IMR-90 (cell line): ENCODE measurements around the gene ARHGEF26. TPM values are rescaled to one million over a fixed set of nuclear protein-coding genes. Genes with fewer than 3 reads are reported as not detected.
A peak's percentile ranks its signal among the peaks of the same experiment; 100 is the strongest.

ENCODE experiments used
- ATAC-seq: fragments of 200-7000 bp; cut with Tn5 transposase; 2 replicates; pipeline ENCODE4 v1.9.1; 2020; ENCODE audit warnings: low read depth, mild to moderate bottlenecking, moderate library complexity
- BruUV-seq: library from RNA; stranded (reverse); fragments of 400-500 nt; replicated peaks from 2 replicates; lab custom pipeline; 2021; lab: Mats Ljungman, UMichigan
- CTCF ChIA-PET: fragments of 300-600 bp; formaldehyde crosslinking; extraction: SDS; loops from one replicate; lab custom pipeline; 2021; ENCODE audit warnings: antibody characterized with exemption; lab: Yijun Ruan, JAX
- POLR2A ChIA-PET: fragments of 300-600 bp; sonication (Branson Sonifier 250); formaldehyde crosslinking; loops from one replicate; lab custom pipeline; 2022; ENCODE audit warnings: antibody characterized with exemption; ENCODE audit not compliant: unreplicated experiment; lab: Charles Lee
- DNase-seq: peaks from one replicate; pipeline ENCODE4 v3.0.0; 2013
- H2AFZ ChIP-seq: replicated peaks from 2 replicates; pipeline ENCODE3; 2013; ENCODE audit warnings: low read length, mild to moderate bottlenecking; ENCODE audit not compliant: poor library complexity
- H2AK5ac ChIP-seq: 2 replicates; pipeline ENCODE4 v1.6.1; 2013; ENCODE audit warnings: low read depth, low read length, inconsistent platforms
- H2AK9ac ChIP-seq: replicated peaks from 2 replicates; pipeline ENCODE3; 2013; ENCODE audit warnings: mild to moderate bottlenecking, low read depth, low read length, moderate library complexity; ENCODE audit not compliant: poor library complexity
- H2BK120ac ChIP-seq: 2 replicates; pipeline ENCODE4 v1.6.1; 2013; ENCODE audit warnings: low read depth, low read length, inconsistent platforms
- H2BK15ac ChIP-seq: 3 replicates; pipeline ENCODE4 v1.6.1; 2013; ENCODE audit warnings: low read depth, low read length, inconsistent platforms
- H2BK20ac ChIP-seq: 2 replicates; pipeline ENCODE4 v1.6.1; 2013; ENCODE audit warnings: low read depth, mild to moderate bottlenecking, inconsistent platforms, low read length, moderate library complexity
- H2BK5ac ChIP-seq: 2 replicates; pipeline ENCODE4 v1.6.1; 2013; ENCODE audit warnings: mild to moderate bottlenecking, low read depth, low read length, inconsistent platforms; ENCODE audit not compliant: poor library complexity, severe bottlenecking
- H3K14ac ChIP-seq: replicated peaks from 2 replicates; pipeline ENCODE4 v1.6.1; 2013; ENCODE audit warnings: low read depth, low read length, inconsistent platforms
- H3K18ac ChIP-seq: 2 replicates; pipeline ENCODE4 v1.6.1; 2013; ENCODE audit warnings: low read depth, low read length, control low read depth
- H3K23ac ChIP-seq: 2 replicates; pipeline ENCODE4 v1.6.1; 2013; ENCODE audit warnings: low read depth, low read length, inconsistent platforms
- H3K27ac ChIP-seq: 2 replicates; pipeline ENCODE4 v1.5.1; 2013; ENCODE audit warnings: mild to moderate bottlenecking, control low read depth, low read length; ENCODE audit not compliant: insufficient read depth
- H3K27me3 ChIP-seq: 2 replicates; pipeline ENCODE4 v1.6.1; 2013; ENCODE audit warnings: low read length; ENCODE audit not compliant: control insufficient read depth, insufficient read depth
- H3K36me3 ChIP-seq: 2 replicates; pipeline ENCODE4 v1.6.1; 2013; ENCODE audit warnings: low read length, mixed read lengths; ENCODE audit not compliant: control insufficient read depth, insufficient read depth
- H3K4ac ChIP-seq: 2 replicates; pipeline ENCODE4 v1.6.1; 2013; ENCODE audit warnings: low read depth, low read length, inconsistent platforms
- H3K4me1 ChIP-seq: 2 replicates; pipeline ENCODE4 v1.6.1; 2013; ENCODE audit warnings: low read length, mixed read lengths; ENCODE audit not compliant: control insufficient read depth, insufficient read depth
- H3K4me2 ChIP-seq: 2 replicates; pipeline ENCODE4 v1.6.1; 2013; ENCODE audit warnings: low read depth, mild to moderate bottlenecking, control low read depth, low read length, moderate library complexity
- H3K4me3 ChIP-seq: 2 replicates; pipeline ENCODE4 v1.5.1; 2013; ENCODE audit warnings: low read depth, mild to moderate bottlenecking, control low read depth, low read length, moderate library complexity; ENCODE audit not compliant: insufficient read depth
- H3K56ac ChIP-seq: 2 replicates; pipeline ENCODE4 v1.6.1; 2013; ENCODE audit warnings: low read length, inconsistent platforms; ENCODE audit not compliant: insufficient read depth; ENCODE audit errors: extremely low read depth
- H3K79me1 ChIP-seq, 2 experiments: 2 replicates each; pipeline ENCODE4 v1.6.1; 2013; ENCODE audit warnings: low read length in 2 of 2, inconsistent platforms in 1 of 2, low read depth in 1 of 2
- H3K9ac ChIP-seq: 2 replicates; pipeline ENCODE4 v1.6.1; 2013; ENCODE audit warnings: low read depth, low read length, control low read depth
- H3K9me1 ChIP-seq: 2 replicates; pipeline ENCODE4 v1.6.1; 2013; ENCODE audit warnings: low read length, inconsistent platforms; ENCODE audit not compliant: insufficient read depth
- H3K9me3 ChIP-seq: 2 replicates; pipeline ENCODE4 v1.6.1; 2013; ENCODE audit warnings: low read length; ENCODE audit not compliant: control insufficient read depth, insufficient read depth
- H4K20me1 ChIP-seq: 2 replicates; pipeline ENCODE4 v1.6.1; 2013; ENCODE audit warnings: low read length, inconsistent platforms; ENCODE audit not compliant: insufficient read depth
- H4K5ac ChIP-seq: 2 replicates; pipeline ENCODE4 v1.6.1; 2013; ENCODE audit warnings: mild to moderate bottlenecking, low read depth, low read length, control low read depth
- H4K8ac ChIP-seq, 2 experiments: 2 replicates each; pipeline ENCODE4 v1.6.1; 2013; ENCODE audit warnings: low read depth in 2 of 2, low read length in 2 of 2, control low read depth in 1 of 2, inconsistent platforms in 1 of 2
- H4K91ac ChIP-seq: 2 replicates; pipeline ENCODE4 v1.6.1; 2013; ENCODE audit warnings: low read depth, low read length, inconsistent platforms; ENCODE audit not compliant: insufficient read depth
- BHLHE40 ChIP-seq: fragments of 150-350 bp; IDR thresholded peaks from 2 replicates; pipeline ENCODE4 v1.6.1; 2016; ENCODE audit warnings: mild to moderate bottlenecking, low read depth, low read length
- CEBPB ChIP-seq: IDR thresholded peaks from 2 replicates; pipeline ENCODE4 v1.6.1; 2012; ENCODE audit warnings: low read depth, low read length, improper control_type of control experiment
- CHD1 ChIP-seq: IDR thresholded peaks from 2 replicates; pipeline ENCODE4 v1.6.1; 2012; ENCODE audit warnings: low read depth, low read length, improper control_type of control experiment
- FOS ChIP-seq: fragments of 150-350 bp; IDR thresholded peaks from 2 replicates; pipeline ENCODE4 v1.6.1; 2016; ENCODE audit warnings: low read depth, low read length
- MAFK ChIP-seq: IDR thresholded peaks from 2 replicates; pipeline ENCODE4 v1.6.1; 2012; ENCODE audit warnings: low read depth, low read length, improper control_type of control experiment
- MAZ ChIP-seq: IDR thresholded peaks from 2 replicates; pipeline ENCODE4 v1.6.1; 2012; ENCODE audit warnings: low read depth, mild to moderate bottlenecking, low read length, improper control_type of control experiment, moderate library complexity, borderline replicate concordance
- MXI1 ChIP-seq: IDR thresholded peaks from 2 replicates; pipeline ENCODE4 v1.6.1; 2012; ENCODE audit warnings: low read depth, mild to moderate bottlenecking, low read length, moderate library complexity, borderline replicate concordance
- NFE2L2 ChIP-seq: fragments of 150-350 bp; IDR thresholded peaks from 2 replicates; pipeline ENCODE4 v1.6.1; 2016; ENCODE audit warnings: low read depth, mild to moderate bottlenecking, low read length
- POLR2A ChIP-seq: IDR thresholded peaks from 2 replicates; pipeline ENCODE4 v1.6.1; 2012; ENCODE audit warnings: mild to moderate bottlenecking, low read depth, low read length
- RAD21 ChIP-seq: IDR thresholded peaks from 2 replicates; pipeline ENCODE4 v1.6.1; 2012; ENCODE audit warnings: low read length, improper control_type of control experiment
- RCOR1 ChIP-seq: IDR thresholded peaks from 2 replicates; pipeline ENCODE4 v1.6.1; 2012; ENCODE audit warnings: mild to moderate bottlenecking, low read length, improper control_type of control experiment; ENCODE audit not compliant: insufficient replicate concordance
- RFX5 ChIP-seq: IDR thresholded peaks from 2 replicates; pipeline ENCODE4 v1.8.0; 2012; ENCODE audit warnings: low read depth, mild to moderate bottlenecking, low read length, moderate library complexity
- SMC3 ChIP-seq: fragments of 150-350 bp; IDR thresholded peaks from 2 replicates; pipeline ENCODE4 v1.6.1; 2016; ENCODE audit warnings: low read depth, mild to moderate bottlenecking, antibody characterized with exemption, low read length, moderate library complexity
- WGBS, 2 experiments: methylation state at CpG; one replicate each; pipeline versions ENCODE4 v1.1.5 to v1.1.7; 2013; ENCODE audit warnings: missing lambda C conversion rate in 2 of 2; ENCODE audit not compliant: insufficient read length in 1 of 2; ENCODE audit errors: extremely low coverage in 2 of 2; 5-methylcytosine and 5-hydroxymethylcytosine counted together
- dilution Hi-C: fragments of 300-500 bp; cut with HindIII; formaldehyde crosslinking; loops from one replicate; pipeline ENCODE4 v1.14.3; 2018; ENCODE audit warnings: low sequenced_read_pairs; ENCODE audit not compliant: unreplicated experiment
- in situ Hi-C: fragments of 300-500 bp; cut with MboI; formaldehyde crosslinking; loops from 3 replicates; pipeline ENCODE4 v1.14.3; 2019; ENCODE audit warnings: low sequenced_read_pairs, inconsistent platforms, mixed read lengths
- intact Hi-C: fragments of 100-400 bp; cut with micrococcal nuclease; formaldehyde crosslinking; loops from 2 replicates; pipeline ENCODE4 v1.10.0; 2022
- polyA plus RNA-seq, 3 experiments: library from polyadenylated mRNA; depleted of rRNA; stranded (reverse); fragments of >200 nt; gene quantifications; 2 replicates each; pipeline ENCODE4 v1.2.3, GENCODE V29; 2012; ENCODE audit warnings: low replicate concordance in 1 of 3
- total RNA-seq: library from RNA; depleted of rRNA; stranded (reverse); fragments of >200 nt; gene quantifications from 2 replicates; pipeline ENCODE4 v1.2.3, GENCODE V29; 2012
- TF ChIP-seq, protein P1 (sequence below): conservative IDR thresholded peaks from 2 replicates; pipeline ENCODE4 v1.5.1; 2012; ENCODE audit warnings: mild to moderate bottlenecking, low read depth, low read length, improper control_type of control experiment
- TF ChIP-seq, protein P2 (sequence below): fragments of 150-350 bp; IDR thresholded peaks from 2 replicates; pipeline ENCODE4 v1.6.1; 2016; ENCODE audit warnings: low read depth, mild to moderate bottlenecking, low read length, moderate library complexity, borderline replicate concordance
- TF ChIP-seq, protein P3 (sequence below): fragments of 150-350 bp; IDR thresholded peaks from 2 replicates; pipeline ENCODE4 v1.6.1; 2017; ENCODE audit warnings: mild to moderate bottlenecking, antibody characterized with exemption, low read length, low read depth

Gene ARHGEF26
- total and polyA plus RNA-seq, 2 of the 4 experiments (the other 2 are of a cell fraction): 2.0 to 2.3 TPM

DNA sequence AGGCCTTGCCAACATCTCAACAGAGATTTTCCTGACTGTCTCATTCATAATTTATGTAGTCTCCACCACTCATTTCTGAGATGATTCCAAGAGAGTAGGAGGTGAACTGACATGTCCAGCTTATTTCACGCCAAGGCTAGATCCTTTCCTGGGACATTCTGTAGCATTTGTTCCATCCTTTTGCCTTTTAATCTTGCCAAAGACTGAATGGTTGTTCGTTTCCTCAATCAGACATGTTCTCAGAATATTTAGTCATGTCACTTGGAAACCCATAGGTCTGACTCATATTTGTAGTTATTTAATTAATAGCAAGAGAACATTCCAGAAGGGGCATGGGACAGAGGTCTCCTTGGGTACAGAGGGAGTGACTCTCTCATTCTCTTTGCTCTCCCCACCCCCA, 122.2 kb downstream of the ARHGEF26 start:
- POLR2A ChIA-PET: no interaction called here
- H4K91ac ChIP-seq: no peak overlapping the region
- no peak overlapping the region; the same call in 1 of the 2 replicates for H4K5ac ChIP-seq
- H4K20me1 ChIP-seq: no peaks in the 10 kb centered on the region
- DNase-seq (peak; percentile 15), ATAC-seq (peak; percentile 48)
- H3K4me3 ChIP-seq: no peak overlapping the region
- H3K23ac ChIP-seq: no peak overlapping the region
- no peak overlapping the region for H3K9ac ChIP-seq
- H3K14ac ChIP-seq: no peak overlapping the region
- no peak overlapping the region for H2BK20ac ChIP-seq
- no peak for TF ChIP-seq RFX5
- no peak for TF ChIP-seq MAFK
- TF ChIP-seq MXI1: no peak
- TF ChIP-seq MAZ: no peak
- TF ChIP-seq FOS: no peak
- TF ChIP-seq SMC3: no peak
- TF ChIP-seq BHLHE40: no peak
- TF ChIP-seq, protein P1, sequence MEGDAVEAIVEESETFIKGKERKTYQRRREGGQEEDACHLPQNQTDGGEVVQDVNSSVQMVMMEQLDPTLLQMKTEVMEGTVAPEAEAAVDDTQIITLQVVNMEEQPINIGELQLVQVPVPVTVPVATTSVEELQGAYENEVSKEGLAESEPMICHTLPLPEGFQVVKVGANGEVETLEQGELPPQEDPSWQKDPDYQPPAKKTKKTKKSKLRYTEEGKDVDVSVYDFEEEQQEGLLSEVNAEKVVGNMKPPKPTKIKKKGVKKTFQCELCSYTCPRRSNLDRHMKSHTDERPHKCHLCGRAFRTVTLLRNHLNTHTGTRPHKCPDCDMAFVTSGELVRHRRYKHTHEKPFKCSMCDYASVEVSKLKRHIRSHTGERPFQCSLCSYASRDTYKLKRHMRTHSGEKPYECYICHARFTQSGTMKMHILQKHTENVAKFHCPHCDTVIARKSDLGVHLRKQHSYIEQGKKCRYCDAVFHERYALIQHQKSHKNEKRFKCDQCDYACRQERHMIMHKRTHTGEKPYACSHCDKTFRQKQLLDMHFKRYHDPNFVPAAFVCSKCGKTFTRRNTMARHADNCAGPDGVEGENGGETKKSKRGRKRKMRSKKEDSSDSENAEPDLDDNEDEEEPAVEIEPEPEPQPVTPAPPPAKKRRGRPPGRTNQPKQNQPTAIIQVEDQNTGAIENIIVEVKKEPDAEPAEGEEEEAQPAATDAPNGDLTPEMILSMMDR: no peak
- no peak for TF ChIP-seq RCOR1
- TF ChIP-seq, protein P2, sequence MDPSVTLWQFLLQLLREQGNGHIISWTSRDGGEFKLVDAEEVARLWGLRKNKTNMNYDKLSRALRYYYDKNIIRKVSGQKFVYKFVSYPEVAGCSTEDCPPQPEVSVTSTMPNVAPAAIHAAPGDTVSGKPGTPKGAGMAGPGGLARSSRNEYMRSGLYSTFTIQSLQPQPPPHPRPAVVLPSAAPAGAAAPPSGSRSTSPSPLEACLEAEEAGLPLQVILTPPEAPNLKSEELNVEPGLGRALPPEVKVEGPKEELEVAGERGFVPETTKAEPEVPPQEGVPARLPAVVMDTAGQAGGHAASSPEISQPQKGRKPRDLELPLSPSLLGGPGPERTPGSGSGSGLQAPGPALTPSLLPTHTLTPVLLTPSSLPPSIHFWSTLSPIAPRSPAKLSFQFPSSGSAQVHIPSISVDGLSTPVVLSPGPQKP: no peak
- TF ChIP-seq CHD1: no peak
- no peak for TF ChIP-seq CEBPB
- TF ChIP-seq, protein P3, sequence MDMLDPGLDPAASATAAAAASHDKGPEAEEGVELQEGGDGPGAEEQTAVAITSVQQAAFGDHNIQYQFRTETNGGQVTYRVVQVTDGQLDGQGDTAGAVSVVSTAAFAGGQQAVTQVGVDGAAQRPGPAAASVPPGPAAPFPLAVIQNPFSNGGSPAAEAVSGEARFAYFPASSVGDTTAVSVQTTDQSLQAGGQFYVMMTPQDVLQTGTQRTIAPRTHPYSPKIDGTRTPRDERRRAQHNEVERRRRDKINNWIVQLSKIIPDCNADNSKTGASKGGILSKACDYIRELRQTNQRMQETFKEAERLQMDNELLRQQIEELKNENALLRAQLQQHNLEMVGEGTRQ: no peak
- no peak for TF ChIP-seq NFE2L2
- no peak for TF ChIP-seq RAD21
- TF ChIP-seq POLR2A: no peak
- dilution Hi-C loops: no loop called here
- H3K18ac ChIP-seq: peak overlapping the region; percentile 88; the same call in 1 of the 2 replicates
- H3K79me1 ChIP-seq: no peaks in the 10 kb centered on the region
- no peak overlapping the region for H4K8ac ChIP-seq
- H2BK15ac ChIP-seq: no peak overlapping the region
- H2BK5ac ChIP-seq: no peak overlapping the region
- H3K4me1 ChIP-seq: peaks cover 3% of the 10 kb centered on the region; the same call in 1 of the 2 replicates
- no CpG with 5 or more reads among the region's 2 CpGs for WGBS, 2 experiments
- H3K27ac ChIP-seq: no peak overlapping the region
- no peak overlapping the region for H2AK5ac ChIP-seq
- no peaks in the 10 kb centered on the region for H3K27me3 ChIP-seq
- H3K4ac ChIP-seq: peak overlapping the region; percentile 43; the same call in 1 of the 2 replicates
- no peak overlapping the region for H2AFZ ChIP-seq
- no peak overlapping the region for H2AK9ac ChIP-seq
- H3K56ac ChIP-seq: no peak overlapping the region
- in situ Hi-C loops: loop anchor here (25.0 kb wide), 1 partner anchor 1231 kb away; no protein-coding TSS in a partner anchor
- BruUV-seq: no TSS peak
- no peak overlapping the region for H2BK120ac ChIP-seq
- H3K9me3 ChIP-seq: no peaks in the 10 kb centered on the region
- H3K9me1 ChIP-seq: peaks cover 6% of the 10 kb centered on the region; the same call in 1 of the 2 replicates
- peak overlapping the region; percentile 51; the same call in 1 of the 2 replicates for H3K4me2 ChIP-seq
- intact Hi-C loops: no loop called here
- H3K36me3 ChIP-seq: no peaks in the 10 kb centered on the region
- CTCF ChIA-PET: interaction anchor here (1.3 kb wide), 1 partner anchor 10 kb away, joined by 4 read pairs; no protein-coding TSS in a partner anchor
